A549 (cell line): ENCODE measurements around the gene TBC1D8. TPM values are rescaled to one million over a fixed set of nuclear protein-coding genes. Genes with fewer than 3 reads are reported as not detected.

Experiments used
- ATAC-seq, 2 experiments: fragments of 200-7000 bp in 1 of 2; fragments of >200 bp in 1 of 2; cut with Nextera tagmentation in 1 of 2; cut with Tn5 transposase in 1 of 2; 3 replicates each; pipeline versions ENCODE4 v1.8.0 to v1.9.1; 2018 to 2020; ENCODE audit warnings: mild to moderate bottlenecking in 1 of 2, moderate library complexity in 1 of 2
- CTCF ChIA-PET: fragments of 300-600 bp; sonication (Branson Sonifier 250); formaldehyde crosslinking; extraction: SDS; loops from one replicate; lab custom pipeline; 2021; ENCODE audit warnings: antibody characterized with exemption, inconsistent platforms; lab: Yijun Ruan, JAX
- POLR2A ChIA-PET: fragments of 350-600 bp; formaldehyde crosslinking; extraction: SDS; loops from one replicate; lab custom pipeline; 2021; ENCODE audit warnings: antibody characterized with exemption, inconsistent platforms; lab: Yijun Ruan, JAX
- DNase-seq, 2 experiments: peaks; one replicate each; pipeline versions ENCODE4 v3.0.0 to v3.0.0-alpha.2; 2011 to 2016; ENCODE audit warnings: low read depth in 1 of 2, low spot score in 1 of 2
- FAIRE-seq: peaks from 2 replicates; lab custom pipeline; 2011; peaks lifted over from hg19 to GRCh38; lab: Jason Lieb, UNC
- H3K27ac ChIP-seq, 2 experiments: fragments of >200 bp; sonication (Bioruptor Twin); formaldehyde crosslinking; 3 replicates each; pipeline ENCODE4 v1.5.1; 2016 to 2017
- H3K4me1 ChIP-seq: fragments of >200 bp; sonication (Bioruptor Twin); formaldehyde crosslinking; 3 replicates; pipeline ENCODE4 v1.6.1; 2016
- H3K4me2 ChIP-seq: fragments of >200 bp; sonication (Bioruptor Twin); formaldehyde crosslinking; 3 replicates; pipeline ENCODE4 v1.6.1; 2016
- H3K4me3 ChIP-seq: fragments of >200 bp; sonication (Bioruptor Twin); formaldehyde crosslinking; 3 replicates; pipeline ENCODE4 v1.5.1; 2016
- H3K9me3 ChIP-seq: fragments of >200 bp; sonication (Bioruptor Twin); formaldehyde crosslinking; 3 replicates; pipeline ENCODE4 v1.6.1; 2016
- ATOH8 ChIP-seq: fragments of 250-450 bp; sonication (Bioruptor Pico); IDR thresholded peaks from 2 replicates; pipeline ENCODE4 v1.5.0; 2020; ENCODE audit warnings: low read depth, mild to moderate bottlenecking, moderate library complexity
- BHLHE40 ChIP-seq: IDR thresholded peaks from 2 replicates; pipeline ENCODE4 v1.6.1; 2012; ENCODE audit warnings: low read depth, low read length, inconsistent platforms
- CBX2 ChIP-seq: fragments of 200-600 bp; sonication (generic); IDR thresholded peaks from 2 replicates; pipeline ENCODE4 v1.6.1; 2016; ENCODE audit warnings: low read depth, mild to moderate bottlenecking, borderline replicate concordance
- CHD2 ChIP-seq: fragments of 150-350 bp; IDR thresholded peaks from 2 replicates; pipeline ENCODE4 v1.6.1; 2014; ENCODE audit warnings: low read length; ENCODE audit not compliant: partially characterized antibody
- EP300 ChIP-seq, 2 experiments: fragments of >200 bp; sonication (Bioruptor Twin); formaldehyde crosslinking; IDR thresholded peaks; 2 replicates in 1 of 2; 3 replicates in 1 of 2; pipeline ENCODE4 v1.6.1; 2016 to 2017
- FOSB ChIP-seq: fragments of 250-450 bp; sonication (Bioruptor Pico); IDR thresholded peaks from 2 replicates; pipeline ENCODE4 v1.5.0; 2020; ENCODE audit warnings: mild to moderate bottlenecking, moderate library complexity
- FOXS1 ChIP-seq: fragments of 250-450 bp; sonication (Bioruptor Pico); IDR thresholded peaks from 2 replicates; pipeline ENCODE4 v1.5.0; 2020; ENCODE audit warnings: mild to moderate bottlenecking, moderate library complexity
- GATA3 ChIP-seq: IDR thresholded peaks from 2 replicates; pipeline ENCODE4 v1.6.1; 2012; ENCODE audit warnings: borderline replicate concordance
- HES2 ChIP-seq: fragments of >200 bp; sonication (Bioruptor Twin); formaldehyde crosslinking; IDR thresholded peaks from 2 replicates; pipeline ENCODE4 v1.6.1; 2016
- HOXA7 ChIP-seq: fragments of 250-450 bp; sonication (Bioruptor Pico); IDR thresholded peaks from 2 replicates; pipeline ENCODE4 v1.5.0; 2020; ENCODE audit warnings: mild to moderate bottlenecking, moderate library complexity
- HOXB13 ChIP-seq: fragments of 250-450 bp; sonication (Bioruptor Pico); IDR thresholded peaks from 2 replicates; pipeline ENCODE4 v1.5.0; 2020; ENCODE audit warnings: low read depth, mild to moderate bottlenecking, moderate library complexity
- JUN ChIP-seq, 2 experiments: fragments of >200 bp; sonication (Bioruptor Twin); formaldehyde crosslinking; IDR thresholded peaks; 2 replicates in 1 of 2; 3 replicates in 1 of 2; pipeline ENCODE4 v1.6.1; 2016 to 2017
- MAFK ChIP-seq: fragments of 450-650 bp; IDR thresholded peaks from 2 replicates; pipeline ENCODE4 v1.6.1; 2014; ENCODE audit not compliant: partially characterized antibody
- NR3C1 ChIP-seq: fragments of >200 bp; sonication (Bioruptor Twin); formaldehyde crosslinking; IDR thresholded peaks from 3 replicates; pipeline ENCODE4 v1.6.1; 2017
- PHF8 ChIP-seq: fragments of 200-600 bp; sonication (generic); IDR thresholded peaks from 2 replicates; pipeline ENCODE4 v1.6.1; 2016; ENCODE audit warnings: low read depth, mild to moderate bottlenecking, antibody characterized with exemption, moderate library complexity, borderline replicate concordance
- POLR2A ChIP-seq: IDR thresholded peaks from 2 replicates; pipeline ENCODE4 v1.6.1; 2012; ENCODE audit warnings: mild to moderate bottlenecking, low read length
- RARB ChIP-seq: fragments of 250-450 bp; sonication (Bioruptor Pico); IDR thresholded peaks from 2 replicates; pipeline ENCODE4 v1.8.0; 2021; ENCODE audit warnings: mild to moderate bottlenecking, moderate library complexity
- REST ChIP-seq: fragments of 200-600 bp; sonication (generic); IDR thresholded peaks from 2 replicates; pipeline ENCODE4 v1.6.1; 2016; ENCODE audit warnings: antibody characterized with exemption, mild to moderate bottlenecking, moderate library complexity
- RNF2 ChIP-seq: fragments of 200-600 bp; sonication (generic); IDR thresholded peaks from 2 replicates; pipeline ENCODE4 v1.6.1; 2016; ENCODE audit warnings: low read depth, mild to moderate bottlenecking, antibody characterized with exemption, moderate library complexity, borderline replicate concordance
- SMC3 ChIP-seq: fragments of >200 bp; sonication (Bioruptor Twin); formaldehyde crosslinking; IDR thresholded peaks from 3 replicates; pipeline ENCODE4 v1.6.1; 2018; ENCODE audit warnings: inconsistent platforms
- TP53 ChIP-seq: fragments of 250-450 bp; sonication (Bioruptor Pico); IDR thresholded peaks from 2 replicates; pipeline ENCODE4 v1.5.0; 2021; ENCODE audit warnings: mild to moderate bottlenecking, moderate library complexity
- ZFP36 ChIP-seq: fragments of 450-650 bp; IDR thresholded peaks from 2 replicates; pipeline ENCODE4 v1.6.1; 2014; ENCODE audit warnings: borderline replicate concordance; ENCODE audit not compliant: partially characterized antibody
- ZNF302 ChIP-seq: fragments of 250-450 bp; sonication (Bioruptor Pico); IDR thresholded peaks from 2 replicates; pipeline ENCODE4 v1.9.0; 2021; ENCODE audit warnings: inconsistent platforms, mild to moderate bottlenecking, moderate library complexity
- ZSCAN20 ChIP-seq: fragments of 250-450 bp; sonication (Bioruptor Pico); IDR thresholded peaks from 2 replicates; pipeline ENCODE4 v1.8.0; 2022; ENCODE audit warnings: mild to moderate bottlenecking, moderate library complexity
- WGBS: methylation state at CpG from one replicate; pipeline ENCODE4 v1.1.6; 2017; ENCODE audit errors: missing lambda C conversion rate; 5-methylcytosine and 5-hydroxymethylcytosine counted together
- polyA plus RNA-seq, 4 experiments: library from polyadenylated mRNA; depleted of rRNA in 3 of 4; stranded (reverse); fragments of >200 nt; fragmentation: RNase III in 1 of 4; extraction: RNeasy Plus Mini Kit Qiagen cat#74134 plus additional on column Dnase treatment in 1 of 4; gene quantifications; 2 replicates in 3 of 4; 3 replicates in 1 of 4; pipeline ENCODE4 v1.2.3, GENCODE V29; 2011 to 2017

Gene TBC1D8
- polyA plus RNA-seq, 2 of the 4 experiments (the other 2 are of a cell fraction): 35.3 to 107 TPM

GRCh38 chr2:101047075-101047766 is 104.0 kb downstream of the TBC1D8 start (continued):
- TF ChIP-seq SMC3: no peak
- TF ChIP-seq POLR2A: no peak
- TF ChIP-seq, all 56 proteins: peak for 0

- WGBS: 96% methylated on average over 9 of the region's 10 CpGs
- Histone ChIP-seq H3K4me2 (no peak overlapping the region), H3K4me1 (peaks cover 16% of the 10 kb centered on the region), H3K4me3 (no peak overlapping the region), H3K27ac (no peak overlapping the region), H3K9me3 (no peaks in the 10 kb centered on the region)
- FAIRE-seq (no peak), DNase-seq (no peak), ATAC-seq (no peak)
- CTCF ChIA-PET: interaction anchor here (1.0 to 8.6 kb wide), 5 partner anchors 8 to 185 kb away, joined by 3 to 69 read pairs (median 3); no protein-coding TSS in a partner anchor
- POLR2A ChIA-PET: no interaction called here
- TF ChIP-seq ZSCAN20 (no peak), CBX2 (no peak)
These were observed 105.9 kb downstream of the TBC1D8 start for GRCh38 chr2:101045330-101045729.

GRCh38 chr2:101041413-101041812 is 109.8 kb downstream of the TBC1D8 start:
- no peak for FAIRE-seq
- ATAC-seq: no peak
- Histone ChIP-seq H3K9me3 (no peaks in the 10 kb centered on the region), H3K4me2 (no peak overlapping the region), H3K4me3 (no peak overlapping the region), H3K4me1 (peaks cover 27% of the 10 kb centered on the region; the same call in 2 of the 3 replicates), H3K27ac (no peak overlapping the region)
- POLR2A ChIA-PET: no interaction called here
- DNase-seq: no peak
- WGBS: 95% methylated on average over 4 of the region's 4 CpGs
- CTCF ChIA-PET: interaction anchor here (0.7 to 2.2 kb wide), 2 partner anchors 96 to 111 kb away, joined by 3 to 7 read pairs; no protein-coding TSS in a partner anchor
- no peak for TF ChIP-seq JUN (IDR thresholded peaks at IDR 0.05)
- TF ChIP-seq REST: no peak
- no peak for TF ChIP-seq HOXA7 (CRISPR knock-in tag)
- no peak for TF ChIP-seq BHLHE40
- no peak for TF ChIP-seq ZFP36
- no peak for TF ChIP-seq GATA3

- no peak for FAIRE-seq
- POLR2A ChIA-PET: no interaction called here
- no peak overlapping the region for H3K4me2 ChIP-seq
- peaks cover 27% of the 10 kb centered on the region; the same call in 2 of the 3 replicates for H3K4me1 ChIP-seq
- TF ChIP-seq HOXB13 (CRISPR knock-in tag): no peak
- TF ChIP-seq, all 56 proteins: peak for 0
- 97% methylated on average over 6 of the region's 6 CpGs for WGBS
- CTCF ChIA-PET: interaction anchor here (2.2 kb wide), 1 partner anchor 112 kb away, joined by 7 read pairs; no protein-coding TSS in a partner anchor
- H3K9me3 ChIP-seq: no peaks in the 10 kb centered on the region
- DNase-seq (no peak), ATAC-seq (no peak)
- no peak overlapping the region for H3K27ac ChIP-seq
- no peak overlapping the region for H3K4me3 ChIP-seq
These were observed 110.4 kb downstream of the TBC1D8 start for GRCh38 chr2:101040761-101041160.

GRCh38 chr2:101040072-101040471 is 111.1 kb downstream of the TBC1D8 start:
- Histone ChIP-seq H3K4me2 (no peak overlapping the region), H3K4me3 (no peak overlapping the region), H3K9me3 (no peaks in the 10 kb centered on the region), H3K4me1 (peaks cover 27% of the 10 kb centered on the region; the same call in 2 of the 3 replicates), H3K27ac (peak overlapping the region in 1 of 2 experiments; percentile 11; a peak in 2 of 6 replicates)
- ChIA-PET POLR2A (interaction anchor here (0.7 kb wide), 1 partner anchor 74 kb away, joined by 3 read pairs; no protein-coding TSS in a partner anchor), CTCF (interaction anchor here (1.2 to 2.2 kb wide), 3 partner anchors 110 to 165 kb away, joined by 4 to 7 read pairs (median 5); no protein-coding TSS in a partner anchor)
- ATAC-seq (no peak), FAIRE-seq (no peak), DNase-seq (no peak)
- 90% methylated on average over 13 of the region's 13 CpGs for WGBS
- TF ChIP-seq NR3C1 (no peak), EP300 (IDR thresholded peaks at IDR 0.05) (no peak), RNF2 (no peak), MAFK (no peak), CHD2 (no peak), ZNF302 (CRISPR knock-in tag) (no peak), ATOH8 (CRISPR knock-in tag) (no peak), PHF8 (no peak), TP53 (CRISPR knock-in tag) (no peak), RARB (CRISPR knock-in tag) (no peak), GATA3 (no peak), JUN (IDR thresholded peaks at IDR 0.05) (no peak), ZSCAN20 (no peak), FOSB (CRISPR knock-in tag) (no peak), FOXS1 (CRISPR knock-in tag) (no peak), HES2 (no peak), BHLHE40 (no peak)
